HG03378 (cell line): ENCODE results near the gene TUFM.
"Not testable (repeated sequence)": the region's sequence is repeated elsewhere in the genome, so short reads cannot be mapped to it uniquely, and the experiment has no call there.

Source experiments
- ATAC-seq: cut with Tn5 transposase; IDR thresholded peaks from one replicate; pipeline ENCODE4 v1.9.1; 2021; ENCODE audit warnings: mild to moderate bottlenecking, moderate library complexity; ENCODE audit not compliant: unreplicated experiment

Gene TUFM

DNA sequence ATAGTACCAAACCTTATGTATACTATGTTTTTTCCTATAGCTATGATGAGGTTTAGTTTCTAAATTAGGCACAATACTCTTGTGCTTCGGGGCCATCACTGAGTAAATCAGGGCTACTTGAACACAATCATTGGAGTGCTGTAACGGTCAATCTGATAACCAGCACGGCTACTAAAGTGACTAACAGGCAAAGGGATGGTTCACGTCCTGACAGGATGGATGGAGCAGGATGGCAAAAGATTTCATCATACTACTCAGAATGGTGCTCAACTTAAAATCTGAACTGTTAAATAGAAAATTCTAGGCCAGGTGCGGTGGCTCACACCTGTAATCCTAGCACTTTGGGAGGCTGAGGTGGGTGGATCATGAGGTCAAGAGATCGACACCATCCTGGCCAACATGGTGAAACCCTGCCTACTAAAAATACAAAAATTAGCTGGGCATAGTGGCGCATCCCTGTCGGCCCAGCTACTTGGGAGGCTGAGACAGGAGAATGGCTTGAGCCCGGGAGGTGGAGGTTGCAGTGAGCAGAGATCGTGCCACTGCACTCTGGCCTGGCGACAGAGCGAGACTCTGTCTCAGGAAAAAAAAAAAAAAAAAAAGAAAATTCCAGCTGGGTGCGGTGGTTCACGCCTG, 7.0 kb downstream of the TUFM start:
- ATAC-seq, result no peak

DNA sequence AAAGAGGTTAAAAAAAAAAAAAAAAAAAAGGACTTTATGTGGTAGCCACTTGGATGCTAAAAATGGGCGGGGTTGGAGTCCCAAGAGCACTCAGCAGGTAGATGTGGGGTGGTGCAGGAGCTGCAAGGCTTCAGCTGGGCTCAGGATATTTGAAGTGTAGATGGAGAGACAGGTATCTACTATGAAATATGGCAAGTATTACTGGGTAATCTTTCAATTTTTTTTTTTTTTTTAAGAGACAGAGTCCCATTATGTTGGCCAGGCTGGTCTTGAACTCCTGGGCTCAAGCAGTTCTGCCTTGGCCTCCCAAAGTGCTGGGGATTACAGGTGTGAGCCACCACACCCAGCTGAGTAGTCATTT, 7.6 kb downstream of the TUFM start:
- no peak for ATAC-seq

DNA sequence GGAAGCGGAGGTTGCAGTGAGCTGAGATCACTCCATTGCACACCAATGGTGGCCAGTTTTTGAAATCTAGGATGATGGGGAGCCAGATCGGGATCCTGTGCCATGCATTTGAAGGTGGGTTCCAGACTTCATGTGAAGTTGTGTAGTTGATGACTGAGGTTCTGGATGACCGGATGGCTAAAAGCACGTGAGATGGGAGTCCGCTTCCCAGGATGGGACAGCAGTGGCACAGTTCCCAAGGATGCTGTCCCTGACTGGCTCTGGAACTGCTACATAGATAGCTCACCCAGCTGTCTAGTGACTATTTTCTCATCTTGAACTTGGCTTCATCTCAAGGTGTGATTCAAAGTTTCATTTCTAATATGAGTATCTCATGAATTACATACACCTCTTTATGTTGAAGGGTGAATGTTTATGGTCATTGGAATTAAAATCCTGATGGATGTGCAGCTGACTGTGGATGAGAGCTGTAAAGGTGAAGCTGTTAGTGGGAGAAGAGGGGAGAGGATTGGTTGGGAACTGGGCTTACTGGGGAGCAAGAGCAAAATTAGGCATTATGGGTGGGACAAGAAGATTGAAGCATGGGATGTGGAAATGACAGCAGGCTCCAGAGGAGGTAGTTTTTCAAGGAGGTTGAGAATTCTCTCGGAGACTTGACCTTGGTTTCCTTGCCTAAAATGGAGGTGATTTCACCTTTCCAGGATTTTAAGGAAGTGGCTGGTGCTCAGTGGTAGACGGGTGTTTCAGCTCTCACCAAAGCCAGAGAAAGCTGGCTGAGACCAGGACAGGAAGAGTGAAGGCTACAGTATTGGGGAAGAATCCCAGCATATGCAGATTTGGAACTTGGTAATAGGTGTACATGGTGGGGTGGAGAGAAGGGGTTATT, 8.2 kb downstream of the TUFM start:
- no peak for ATAC-seq

DNA sequence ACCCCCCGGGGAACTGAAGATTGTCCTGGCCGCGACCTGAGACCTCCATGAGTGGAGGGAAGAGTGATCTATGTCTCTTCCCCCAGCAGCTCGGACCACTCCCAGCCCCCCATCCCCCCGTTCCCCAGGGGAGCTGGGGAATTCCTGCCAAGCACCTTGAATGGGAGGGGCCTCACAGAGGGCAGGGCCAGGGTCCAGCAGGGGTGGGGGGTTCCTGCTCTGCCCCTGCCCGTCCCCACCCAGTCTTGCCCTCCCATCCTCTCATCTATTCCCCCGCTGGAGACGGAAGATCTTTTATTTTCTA, 9.4 kb downstream of the TUFM start:
- no peak for ATAC-seq

DNA sequence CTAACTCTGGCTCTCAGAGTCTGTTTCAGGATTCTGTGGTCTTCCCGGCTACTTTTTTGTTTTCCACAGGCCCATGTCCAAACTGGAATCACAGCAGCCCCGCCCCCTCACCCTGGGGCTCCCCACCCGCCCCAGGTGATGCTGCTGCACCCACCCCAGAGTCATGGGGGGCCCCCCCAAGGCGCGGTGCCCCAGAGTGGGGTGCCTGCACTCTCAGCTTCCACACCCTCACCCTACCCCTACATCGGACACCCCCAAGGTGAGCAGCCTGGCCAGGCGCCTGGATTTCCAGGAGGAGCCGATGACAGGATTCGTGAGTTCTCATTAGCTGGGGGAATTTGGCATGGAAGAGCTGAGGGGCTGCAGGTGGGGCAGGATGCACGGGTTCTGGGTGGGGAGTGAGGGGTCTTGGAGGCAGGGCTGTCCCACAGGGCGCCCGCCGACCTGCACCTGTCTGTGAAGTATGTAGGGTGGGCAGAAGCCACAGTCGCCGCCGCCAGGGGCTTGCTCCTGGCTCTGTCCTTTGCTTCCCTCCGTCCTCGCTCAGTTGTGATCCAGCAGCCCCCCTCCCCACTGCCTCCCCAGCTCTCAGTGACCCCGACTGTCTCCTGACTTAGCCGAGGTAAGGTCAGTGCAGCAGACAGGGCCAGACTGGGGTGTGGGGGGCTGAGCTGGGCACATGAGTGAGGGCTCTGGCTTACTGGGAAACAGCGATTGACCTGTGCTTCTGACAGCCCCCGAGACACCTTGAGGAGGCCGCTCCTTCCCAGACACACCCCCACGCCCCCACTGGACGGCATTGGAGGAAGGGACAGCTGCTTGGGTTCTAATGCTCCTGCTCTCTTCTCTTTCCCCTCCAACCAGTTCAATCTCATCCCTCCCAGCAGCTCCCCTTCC, 10.0 kb downstream of the TUFM start:
- ATAC-seq, result no peak

DNA sequence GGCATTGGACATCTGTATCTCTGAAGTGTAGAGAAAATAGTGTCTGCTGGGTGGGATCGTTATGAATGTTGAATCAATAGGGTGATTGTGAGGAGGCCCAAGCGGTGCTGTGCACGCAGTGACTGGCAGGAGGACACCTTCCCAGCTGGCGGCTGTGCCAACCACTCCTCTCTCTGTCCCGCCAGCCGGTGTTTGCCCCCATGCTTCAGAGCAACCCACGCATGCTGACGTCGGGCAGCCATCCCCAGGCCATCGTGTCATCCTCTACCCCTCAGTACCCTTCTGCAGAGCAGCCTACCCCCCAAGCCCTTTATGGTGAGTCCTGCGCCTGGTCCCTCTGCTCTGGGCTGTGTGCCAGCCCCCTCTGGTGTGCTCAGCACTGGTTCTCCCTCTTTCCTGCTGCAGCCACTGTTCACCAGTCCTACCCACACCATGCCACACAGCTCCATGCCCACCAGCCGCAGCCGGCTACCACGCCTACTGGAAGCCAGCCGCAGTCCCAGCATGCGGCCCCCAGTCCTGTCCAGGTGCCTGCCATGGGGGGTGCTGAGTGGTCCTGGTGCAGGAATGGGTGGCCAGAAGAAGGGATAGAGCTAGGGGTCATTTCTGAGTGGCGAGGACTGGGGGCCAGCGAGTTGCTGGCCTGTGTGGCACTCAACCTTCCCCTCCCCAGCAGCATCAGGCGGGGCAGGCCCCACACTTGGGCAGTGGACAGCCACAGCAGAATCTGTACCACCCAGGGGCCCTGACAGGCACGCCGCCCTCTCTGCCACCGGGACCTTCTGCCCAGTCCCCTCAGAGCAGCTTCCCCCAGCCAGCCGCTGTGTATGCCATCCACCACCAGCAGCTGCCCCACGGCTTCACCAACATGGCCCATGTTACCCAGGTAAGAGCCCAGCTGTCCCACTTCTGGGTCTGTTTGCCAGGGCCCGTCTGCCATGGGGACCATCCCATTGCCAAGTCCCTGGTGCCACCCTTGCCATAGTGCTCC, 11.0 kb downstream of the TUFM start:
- ATAC-seq, result no peak

DNA sequence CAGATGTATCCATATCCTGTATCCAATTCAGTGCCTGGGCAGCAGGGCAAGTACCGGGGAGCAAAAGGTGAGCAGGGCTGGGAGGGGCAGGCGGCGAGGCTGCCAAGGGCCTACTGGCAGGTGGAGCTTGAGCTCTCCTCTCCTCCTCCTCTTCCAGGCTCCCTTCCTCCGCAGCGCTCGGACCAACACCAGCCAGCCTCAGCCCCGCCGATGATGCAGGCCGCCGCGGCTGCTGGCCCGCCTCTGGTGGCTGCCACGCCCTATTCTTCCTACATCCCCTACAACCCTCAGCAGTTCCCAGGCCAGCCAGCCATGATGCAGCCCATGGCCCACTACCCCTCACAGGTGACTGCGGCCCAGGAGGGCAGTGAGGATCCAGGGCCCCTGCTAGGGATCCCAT, 11.8 kb downstream of the TUFM start:
- ATAC-seq, result no peak

DNA sequence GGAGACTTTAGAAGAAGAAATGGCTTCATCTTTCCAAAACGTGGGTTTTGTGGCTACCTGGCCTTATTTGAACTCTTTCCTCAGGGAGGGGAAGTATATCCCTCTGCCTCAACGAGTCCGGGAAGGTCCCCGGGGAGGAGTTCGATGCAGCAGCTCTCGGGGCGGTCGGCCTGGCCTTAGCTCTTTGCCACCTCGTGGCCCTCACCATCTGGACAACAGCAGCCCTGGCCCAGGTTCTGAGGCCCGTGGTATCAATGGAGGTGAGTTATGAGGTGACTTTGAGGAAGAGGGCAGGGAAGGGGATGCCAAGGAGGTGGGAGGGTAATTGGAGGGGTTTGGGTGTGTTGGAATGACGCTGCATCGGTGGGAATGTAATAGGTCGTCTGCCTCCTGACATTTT, 15.6 kb downstream of the TUFM start:
- no peak for ATAC-seq

DNA sequence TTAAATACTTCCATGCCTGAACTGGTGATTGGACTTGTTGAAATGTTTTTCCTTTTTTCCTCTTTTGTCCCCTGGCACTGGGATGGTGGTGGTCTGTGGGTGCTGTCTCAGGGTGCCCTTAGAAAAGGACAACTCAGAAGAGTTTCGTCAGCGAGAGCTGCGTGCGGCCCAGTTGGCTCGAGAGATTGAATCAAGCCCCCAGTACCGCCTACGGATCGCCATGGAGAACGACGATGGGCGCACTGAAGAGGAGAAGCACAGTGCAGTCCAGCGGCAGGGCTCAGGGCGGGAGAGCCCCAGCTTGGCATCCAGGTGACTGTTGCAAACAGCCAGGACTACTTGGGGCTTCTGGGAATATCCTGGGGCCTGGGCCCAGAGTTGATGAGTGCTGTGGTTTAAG, 16.4 kb downstream of the TUFM start:
- no peak for ATAC-seq

DNA sequence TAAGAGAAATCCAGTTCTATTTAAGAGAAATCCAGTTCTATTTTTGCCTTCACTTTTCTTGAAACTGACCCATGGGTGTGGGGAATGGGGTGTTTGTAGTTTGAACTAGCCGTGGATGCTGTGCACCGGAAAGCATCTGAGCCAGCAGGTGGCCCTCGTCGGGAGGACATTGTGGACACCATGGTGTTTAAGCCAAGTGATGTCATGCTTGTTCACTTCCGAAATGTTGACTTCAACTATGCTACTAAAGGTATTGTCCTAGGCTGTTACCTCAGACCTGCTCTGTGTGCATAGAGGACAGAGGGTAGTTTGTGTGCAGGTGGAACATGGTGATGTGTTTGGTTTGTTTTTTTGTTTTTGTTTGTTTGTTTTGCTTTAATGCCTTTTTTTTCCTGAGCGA, 20.0 kb downstream of the TUFM start:
- ATAC-seq, result no peak

DNA sequence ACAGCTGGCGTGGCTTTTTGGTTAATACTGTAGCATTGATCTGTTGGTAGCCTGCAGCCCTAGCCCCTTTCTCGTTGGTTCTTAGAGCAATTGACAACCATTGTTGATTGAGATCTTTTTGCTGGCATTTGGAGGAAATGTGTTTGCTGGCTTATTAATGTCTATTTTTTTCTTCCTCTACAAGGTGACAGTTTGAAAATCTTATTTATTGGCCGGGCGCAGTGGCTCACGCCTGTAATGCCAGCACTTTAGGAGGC, 21.5 kb downstream of the TUFM start:
- ATAC-seq, result no peak

DNA sequence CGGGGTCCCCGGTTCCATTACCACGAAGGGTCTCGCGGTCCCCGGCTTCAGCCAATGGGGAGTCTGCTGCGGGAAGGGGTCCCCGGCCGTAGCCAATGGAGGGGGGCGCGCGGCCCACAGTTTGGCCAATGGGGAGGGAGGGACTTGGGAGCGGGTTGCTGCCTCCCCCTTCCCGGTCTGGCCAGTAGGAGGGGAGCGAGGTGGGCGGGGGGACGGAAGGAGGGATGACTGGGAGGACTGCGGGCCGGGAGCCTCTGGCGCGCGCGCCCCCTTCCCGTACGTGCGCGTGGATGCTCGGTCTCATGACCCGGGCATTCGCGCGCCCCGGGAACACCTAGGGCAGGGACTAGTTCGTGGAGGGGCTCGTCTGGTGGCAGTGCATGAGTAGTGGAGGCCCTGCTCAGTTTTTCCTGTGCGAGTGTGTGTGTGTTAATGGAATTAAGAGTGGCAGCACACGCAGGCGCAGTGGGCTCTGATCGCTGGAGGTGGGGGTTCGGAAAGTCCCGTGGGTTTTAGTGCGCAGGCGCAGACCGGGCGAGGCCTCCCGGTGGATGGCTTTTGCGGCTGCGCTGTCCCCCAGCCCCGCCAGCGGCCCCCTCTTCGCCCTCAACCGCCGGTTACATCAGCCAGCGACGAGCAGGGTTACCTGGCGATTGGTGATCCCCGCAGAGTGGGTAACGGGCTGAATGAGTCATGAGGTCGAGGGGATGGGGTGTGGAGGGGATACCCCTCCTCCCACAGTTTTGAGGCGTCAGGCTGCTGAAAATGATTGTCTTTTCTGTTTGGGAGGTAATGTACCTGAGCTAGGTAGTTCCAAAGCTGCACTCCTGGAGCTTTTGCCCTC, 22.1 kb downstream of the TUFM start:
- ATAC-seq, result peak; percentile 44

DNA sequence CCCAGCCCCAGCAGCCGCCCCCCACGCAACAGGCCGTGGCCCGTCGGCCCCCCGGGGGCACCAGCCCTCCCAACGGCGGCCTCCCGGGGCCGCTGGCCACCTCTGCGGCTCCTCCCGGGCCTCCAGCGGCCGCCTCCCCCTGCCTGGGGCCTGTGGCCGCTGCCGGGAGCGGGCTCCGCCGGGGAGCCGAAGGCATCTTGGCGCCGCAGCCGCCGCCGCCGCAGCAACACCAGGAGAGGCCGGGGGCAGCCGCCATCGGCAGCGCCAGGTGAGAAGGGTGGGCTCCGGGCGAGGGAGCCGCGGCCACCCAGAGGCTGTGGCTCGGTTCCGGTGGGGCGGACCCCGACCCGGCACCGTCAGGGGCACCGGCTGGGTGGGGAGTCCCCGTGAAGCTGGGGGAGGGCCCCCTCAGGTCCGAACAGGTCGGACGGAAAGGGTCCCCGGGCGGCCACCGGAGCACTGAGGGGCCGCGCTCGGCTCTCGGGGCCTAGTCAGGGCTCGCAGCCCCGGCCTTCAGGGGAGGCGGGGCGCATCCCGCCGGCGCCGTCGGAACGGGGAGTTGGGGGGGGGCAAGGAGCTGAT, 22.8 kb downstream of the TUFM start:
- peak; percentile 8 for ATAC-seq

DNA sequence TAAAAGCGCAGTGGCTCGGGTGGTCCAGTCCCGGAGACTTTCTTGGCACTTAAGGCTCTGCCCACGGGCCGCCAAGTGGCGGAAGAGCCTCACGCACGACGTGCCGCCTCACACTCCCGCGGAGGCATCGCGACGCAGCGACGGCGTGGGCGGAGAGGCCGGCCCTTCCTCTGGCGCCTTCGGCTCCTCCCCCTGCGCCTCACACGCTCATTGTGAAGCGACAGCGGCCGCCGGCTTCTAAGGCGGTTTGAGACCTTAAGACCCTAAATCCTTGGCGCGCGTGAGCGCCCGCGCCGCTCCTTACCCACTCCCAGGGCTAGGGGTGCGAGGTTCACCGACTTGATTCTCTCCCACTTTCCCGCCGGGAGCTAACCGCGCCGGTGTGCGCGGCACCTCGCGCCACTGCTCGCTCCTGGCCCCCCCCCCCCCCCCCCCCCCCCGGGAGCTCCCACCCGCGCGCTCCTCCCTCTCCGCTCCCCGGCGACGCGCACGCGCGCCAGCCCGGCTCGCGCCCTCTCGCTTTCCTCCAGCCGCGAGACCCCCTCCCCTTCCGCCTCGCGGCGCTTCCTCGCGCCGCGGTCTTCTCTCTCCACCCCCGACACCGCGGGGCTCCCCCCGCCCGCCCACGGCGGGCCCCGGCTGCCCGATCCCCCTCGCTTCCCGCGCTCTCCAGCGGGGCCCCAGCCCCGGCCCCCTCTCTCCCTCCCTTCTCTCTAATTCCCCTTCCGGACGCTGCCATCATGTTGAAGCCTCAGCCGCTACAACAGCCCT, 23.4 kb downstream of the TUFM start, which contains the start of gene ATXN2L:
TSS of gene ATXN2L (plus strand) at position 480 of the 771 bp plus-strand sequence. CDS start at position 741, 261 bp downstream.
- peak; percentile 41 for ATAC-seq

DNA sequence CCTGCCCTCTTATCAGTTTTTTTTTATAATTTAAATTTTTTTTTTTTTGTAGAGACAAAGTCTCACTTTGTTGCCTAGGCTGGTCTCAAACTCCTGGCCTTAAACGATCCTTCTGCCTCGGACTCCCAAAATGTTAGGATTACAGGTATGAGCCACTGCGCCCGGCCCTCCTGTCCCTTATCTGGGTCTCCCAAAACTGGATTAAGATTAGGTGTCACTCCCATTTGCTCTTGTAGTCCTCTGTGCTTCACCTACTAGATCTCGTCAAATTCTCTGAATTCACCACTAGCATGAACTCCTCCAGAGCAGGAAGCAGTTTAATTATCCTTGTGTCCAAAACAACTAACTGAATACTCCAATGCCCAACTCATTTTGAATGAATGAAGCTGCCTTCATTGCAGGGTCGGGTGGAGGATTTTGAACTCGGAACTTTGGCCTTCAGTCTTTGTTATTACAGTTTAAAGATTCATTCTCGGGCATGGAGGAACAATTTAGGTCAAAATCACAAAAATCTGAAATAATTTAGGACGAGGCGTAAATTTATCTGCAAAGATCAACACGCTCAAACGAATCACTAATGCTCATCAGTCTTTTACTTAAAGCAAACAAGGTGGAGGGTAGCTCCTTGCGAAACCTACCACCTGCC, 24.2 kb downstream of the TUFM start:
- ATAC-seq, result no peak

DNA sequence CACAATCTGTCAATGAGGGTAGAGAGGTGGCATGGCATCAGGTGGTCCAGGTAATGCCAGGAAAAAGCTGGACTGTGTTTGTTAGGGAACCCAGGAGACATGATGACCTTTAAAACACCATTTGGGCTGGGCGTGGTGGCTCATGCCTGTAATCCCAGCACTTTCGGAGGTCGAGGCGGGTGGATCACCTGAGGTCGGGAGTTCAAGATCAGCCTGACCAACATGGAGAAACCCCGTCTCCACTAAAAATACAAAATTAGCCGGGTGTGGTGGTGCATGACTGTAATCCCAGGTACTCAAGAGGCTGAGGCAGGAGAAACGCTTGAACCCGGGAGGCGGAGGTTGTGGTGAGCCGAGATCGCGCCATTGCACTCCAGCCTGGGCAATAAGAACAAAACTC, 25.6 kb downstream of the TUFM start:
- ATAC-seq, result not testable (repeated sequence)

DNA sequence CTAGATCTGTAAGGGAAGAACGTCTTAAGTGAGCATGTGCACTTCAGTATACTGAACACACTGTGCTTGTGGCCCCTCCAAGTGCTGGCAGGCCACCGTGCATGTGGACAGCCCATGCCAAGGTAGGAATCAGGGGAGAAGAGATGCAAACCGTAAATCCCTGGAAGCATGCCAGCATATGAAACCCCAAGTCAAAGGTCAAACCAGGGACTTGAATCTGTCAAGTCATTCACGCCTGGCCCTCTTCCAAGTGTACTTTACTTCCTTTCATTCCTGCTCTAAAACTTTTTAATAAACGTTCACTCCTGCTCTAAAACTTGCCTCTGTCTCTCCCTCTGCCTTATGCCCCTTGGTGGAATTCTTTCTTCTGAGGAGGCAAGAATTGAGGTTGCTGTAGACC, 26.1 kb downstream of the TUFM start:
- ATAC-seq, result no peak

DNA sequence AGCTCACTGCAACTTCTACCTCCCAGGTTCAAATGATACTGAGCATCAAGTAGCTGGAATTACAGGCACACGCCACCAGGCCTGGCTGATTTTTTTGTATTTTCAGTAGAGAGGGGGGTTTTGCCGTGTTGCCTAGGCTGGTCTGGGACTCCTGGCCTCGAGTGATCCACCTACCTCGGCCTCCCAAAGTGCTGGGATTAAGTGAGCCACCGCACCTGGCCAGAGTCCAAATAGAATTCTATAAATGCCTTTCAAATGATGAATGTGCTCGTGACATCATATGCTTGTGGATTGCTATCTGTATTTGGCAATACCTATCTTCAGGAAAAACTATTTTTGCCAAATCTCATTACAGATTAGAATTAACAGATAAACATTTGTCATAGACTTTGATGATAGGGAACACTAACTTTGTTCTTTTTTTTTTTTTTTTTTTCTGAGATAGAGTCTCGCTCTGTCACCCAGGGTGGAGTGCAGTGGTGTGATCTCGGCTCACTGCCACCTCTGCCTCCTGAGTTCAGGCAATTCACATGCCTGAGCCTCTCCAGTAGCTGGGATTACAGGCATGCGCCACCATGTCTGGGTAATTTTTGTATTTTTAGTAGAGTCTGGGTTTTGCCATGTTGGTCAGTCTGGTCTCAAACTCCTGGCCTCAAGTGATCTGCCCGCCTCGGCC, 38.6 kb downstream of the TUFM start:
- not testable (repeated sequence) for ATAC-seq
